ENCODE data around the gene ACSL3. TPM values are rescaled to one million over a fixed set of nuclear protein-coding genes. Genes with fewer than 3 reads are reported as not detected.

ACSL3 gene
- total RNA-seq, 2 donors from 2014 or later, result 77.1 to 124 TPM

DNA sequence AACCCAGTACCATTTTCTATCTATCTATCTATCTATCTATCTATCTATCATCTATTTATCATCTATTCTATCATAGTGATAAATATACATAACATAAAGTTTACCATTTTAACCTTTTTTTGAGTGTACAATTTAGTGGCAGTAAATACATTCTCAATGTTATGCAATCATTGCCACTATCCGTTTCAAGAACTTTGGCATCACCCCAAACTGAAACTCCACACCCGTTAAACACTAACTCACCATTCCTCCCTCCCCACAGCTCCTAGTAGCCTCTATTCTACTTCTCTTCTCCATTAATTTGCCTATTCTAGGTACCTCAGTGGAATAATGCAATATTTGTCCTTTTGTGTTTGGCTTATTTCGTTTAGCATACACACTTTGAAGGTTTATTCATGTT is 108.7 kb downstream of the ACSL3 start:
- no peak for DNase-seq (ENCODE audit: low spot score)
- Histone ChIP-seq H3K9me3 (no peaks in the 10 kb centered on the region), H3K4me1 (replicated peaks) (no peaks in the 10 kb centered on the region), H3K36me3 (no peaks in the 10 kb centered on the region), H3K4me3 (no peak overlapping the region), H3K27ac (no peak overlapping the region), H3K27me3 (replicated peaks; ENCODE audit: insufficient read depth) (no peaks in the 10 kb centered on the region)
- 21% methylated on average over 3 of the region's 3 CpGs for WGBS
- TF ChIP-seq POLR2AphosphoS5 (IDR thresholded peaks at IDR 0.05) (no peak), POLR2A (IDR thresholded peaks at IDR 0.05) (no peak)
- TF ChIP-seq, protein P1, sequence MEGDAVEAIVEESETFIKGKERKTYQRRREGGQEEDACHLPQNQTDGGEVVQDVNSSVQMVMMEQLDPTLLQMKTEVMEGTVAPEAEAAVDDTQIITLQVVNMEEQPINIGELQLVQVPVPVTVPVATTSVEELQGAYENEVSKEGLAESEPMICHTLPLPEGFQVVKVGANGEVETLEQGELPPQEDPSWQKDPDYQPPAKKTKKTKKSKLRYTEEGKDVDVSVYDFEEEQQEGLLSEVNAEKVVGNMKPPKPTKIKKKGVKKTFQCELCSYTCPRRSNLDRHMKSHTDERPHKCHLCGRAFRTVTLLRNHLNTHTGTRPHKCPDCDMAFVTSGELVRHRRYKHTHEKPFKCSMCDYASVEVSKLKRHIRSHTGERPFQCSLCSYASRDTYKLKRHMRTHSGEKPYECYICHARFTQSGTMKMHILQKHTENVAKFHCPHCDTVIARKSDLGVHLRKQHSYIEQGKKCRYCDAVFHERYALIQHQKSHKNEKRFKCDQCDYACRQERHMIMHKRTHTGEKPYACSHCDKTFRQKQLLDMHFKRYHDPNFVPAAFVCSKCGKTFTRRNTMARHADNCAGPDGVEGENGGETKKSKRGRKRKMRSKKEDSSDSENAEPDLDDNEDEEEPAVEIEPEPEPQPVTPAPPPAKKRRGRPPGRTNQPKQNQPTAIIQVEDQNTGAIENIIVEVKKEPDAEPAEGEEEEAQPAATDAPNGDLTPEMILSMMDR (IDR thresholded peaks at IDR 0.05), result no peak
- intact Hi-C loops (cut with DNase I), result no loop called here

DNA sequence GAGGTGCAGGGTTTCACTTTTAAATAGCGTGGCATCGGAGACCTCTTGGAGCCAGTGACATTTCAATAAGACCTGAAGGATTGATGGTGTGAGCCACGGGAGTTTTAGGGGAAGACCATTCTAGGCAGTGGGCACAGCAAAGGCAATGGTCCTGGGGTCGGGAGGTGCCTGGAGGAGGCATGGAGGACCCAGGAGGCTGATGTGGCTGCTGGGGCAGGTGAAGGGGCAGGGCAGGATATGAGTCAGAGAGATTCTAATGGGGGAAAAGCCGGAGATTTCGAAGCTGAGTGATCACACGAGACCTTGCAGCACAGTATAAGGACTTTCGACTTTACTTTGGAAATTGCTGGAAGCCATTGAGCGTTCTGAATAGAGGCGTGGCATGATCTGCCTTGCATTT is 111.6 kb downstream of the ACSL3 start:
- intact Hi-C loops (cut with DNase I), result loop anchor here (5.0 kb wide), 1 partner anchor 130 kb away; no protein-coding TSS in a partner anchor

DNA sequence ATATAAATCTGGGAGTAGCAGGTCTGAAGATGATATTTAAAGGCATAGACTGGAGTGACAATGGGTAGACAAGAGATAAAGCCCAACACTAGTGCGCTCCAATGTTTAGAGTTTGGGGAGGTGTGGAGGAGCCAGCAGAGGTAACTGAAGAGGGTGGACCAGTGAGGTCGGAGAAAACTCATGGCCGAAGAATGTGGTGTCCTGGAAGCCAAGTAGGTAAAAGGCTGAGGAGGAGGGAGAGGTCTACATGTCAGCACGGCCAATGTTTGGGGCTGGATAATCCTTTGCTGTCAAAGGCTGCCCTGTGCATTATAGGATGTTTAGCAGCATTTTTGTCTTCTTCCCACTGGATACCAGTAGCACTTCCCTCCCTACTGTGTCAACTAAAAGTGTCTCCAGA is 112.4 kb downstream of the ACSL3 start:
- intact Hi-C loops (cut with DNase I), result loop anchor here (5.0 kb wide), 1 partner anchor 129 kb away; no protein-coding TSS in a partner anchor
- 87% methylated on average over 4 of the region's 4 CpGs for WGBS
- DNase-seq (ENCODE audit: low spot score), result no peak
- no peaks in the 10 kb centered on the region for H3K36me3 ChIP-seq
- no peaks in the 10 kb centered on the region for H3K27me3 ChIP-seq (replicated peaks; ENCODE audit: insufficient read depth)
- no peak overlapping the region for H3K4me3 ChIP-seq
- no peaks in the 10 kb centered on the region for H3K4me1 ChIP-seq (replicated peaks)
- H3K27ac ChIP-seq, result no peak overlapping the region
- TF ChIP-seq, protein P1 (IDR thresholded peaks at IDR 0.05), result no peak
- TF ChIP-seq POLR2A (IDR thresholded peaks at IDR 0.05) (no peak), POLR2AphosphoS5 (IDR thresholded peaks at IDR 0.05) (no peak)
- H3K9me3 ChIP-seq, result no peaks in the 10 kb centered on the region

More for the DNA sequence above, 111.6 kb downstream of the ACSL3 start:
- no peaks in the 10 kb centered on the region for H3K27me3 ChIP-seq (replicated peaks; ENCODE audit: insufficient read depth)
- no peak overlapping the region for H3K4me3 ChIP-seq
- no peak for TF ChIP-seq POLR2A (IDR thresholded peaks at IDR 0.05)
- no peak for TF ChIP-seq POLR2AphosphoS5 (IDR thresholded peaks at IDR 0.05)
- TF ChIP-seq, protein P1 (IDR thresholded peaks at IDR 0.05), result no peak
- no peak for DNase-seq (ENCODE audit: low spot score)
- H3K36me3 ChIP-seq, result no peaks in the 10 kb centered on the region
- no peaks in the 10 kb centered on the region for H3K9me3 ChIP-seq
- WGBS, result 91% methylated on average over 10 of the region's 10 CpGs
- H3K4me1 ChIP-seq (replicated peaks), result no peaks in the 10 kb centered on the region
- no peak overlapping the region for H3K27ac ChIP-seq

DNA sequence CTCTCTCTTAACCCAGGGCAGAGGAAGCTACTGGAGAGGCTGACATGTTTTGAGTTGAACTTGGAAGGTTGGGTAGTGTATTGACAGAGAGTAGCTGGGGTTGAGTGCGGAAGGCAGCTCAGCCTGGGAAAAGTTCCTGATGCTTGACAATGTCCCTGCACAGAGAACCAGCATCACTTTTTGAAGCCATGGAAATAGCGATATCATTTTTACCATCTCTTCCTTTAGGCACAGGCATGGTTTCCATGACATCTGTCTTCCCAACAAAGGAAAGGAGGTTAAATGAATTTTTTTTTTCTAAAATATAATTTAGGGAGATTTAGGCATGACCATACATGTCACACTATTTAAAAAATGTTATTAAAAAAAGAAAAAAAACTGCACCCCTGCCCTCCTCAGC is 112.9 kb downstream of the ACSL3 start:
- no peaks in the 10 kb centered on the region for H3K27me3 ChIP-seq (replicated peaks; ENCODE audit: insufficient read depth)

More for the DNA sequence above, 112.9 kb downstream of the ACSL3 start:
- no peak for DNase-seq (ENCODE audit: low spot score)
- no peak overlapping the region for H3K27ac ChIP-seq
- no peaks in the 10 kb centered on the region for H3K9me3 ChIP-seq
- WGBS, result 94% methylated on average over 2 of the region's 2 CpGs
- TF ChIP-seq, protein P1 (IDR thresholded peaks at IDR 0.05), result no peak
- TF ChIP-seq POLR2AphosphoS5 (IDR thresholded peaks at IDR 0.05) (no peak), POLR2A (IDR thresholded peaks at IDR 0.05) (no peak)
- intact Hi-C loops (cut with DNase I), result loop anchor here (5.0 kb wide), 1 partner anchor 129 kb away; no protein-coding TSS in a partner anchor
- H3K36me3 ChIP-seq, result no peaks in the 10 kb centered on the region
- no peak overlapping the region for H3K4me3 ChIP-seq
- H3K4me1 ChIP-seq (replicated peaks), result no peaks in the 10 kb centered on the region

Data from prostate gland (tissue), 2 donors.